ENCODE results near the gene SENP2. TPM values are rescaled to one million over a fixed set of nuclear protein-coding genes. Genes with fewer than 3 reads are reported as not detected.

Gene SENP2
- total and polyA plus RNA-seq, 2 experiments from 2014 or later, result 19.0 to 20.1 TPM

GRCh38 chr3:185582236-185582635 is 3.9 kb upstream of the SENP2 start:
- Histone ChIP-seq H3K4me2 (ENCODE audit: unreplicated experiment) (no peak overlapping the region), H3K27me3 (replicated peaks; ENCODE audit: insufficient read depth) (no peaks in the 10 kb centered on the region), H3K79me2 (ENCODE audit: insufficient read depth) (peaks cover 11% of the 10 kb centered on the region), H3F3A (ENCODE audit: insufficient read depth) (no peaks in the 10 kb centered on the region), H3K27ac (no peak overlapping the region), H3K36me3 (ENCODE audit: low read depth) (no peaks in the 10 kb centered on the region), H3K9me3 (ENCODE audit: low read depth) (no peaks in the 10 kb centered on the region), H4K20me1 (ENCODE audit: insufficient read depth) (no peaks in the 10 kb centered on the region), H3K4me3 (no peak overlapping the region), H3K9ac (no peak overlapping the region), H3K4me1 (ENCODE audit: insufficient read depth) (peaks cover 10% of the 10 kb centered on the region), H2AFZ (no peak overlapping the region), H3K9me2 (ENCODE audit: insufficient read depth) (no peaks in the 10 kb centered on the region)
- WGBS, 2 experiments (ENCODE audit: low coverage in 1 of 2, low lambda C conversion rate in 2 of 2, missing lambda C conversion rate in 2 of 2), result 46 to 55% methylated on average over 3 of the region's 3 CpGs
- no peak for DNase-seq
- no peak for TF ChIP-seq EZH2 (IDR thresholded peaks at IDR 0.05; ENCODE audit: insufficient read depth, poor library complexity, severe bottlenecking)
- TF ChIP-seq EZH2phosphoT487 (IDR thresholded peaks at IDR 0.05; ENCODE audit: insufficient read depth, low read depth), result no peak
- in situ Hi-C loops (cut with MboI), result no loop called here

GRCh38 chr3:185582871-185583270 is 3.2 kb upstream of the SENP2 start:
- H3K36me3 ChIP-seq (ENCODE audit: low read depth), result no peaks in the 10 kb centered on the region
- H3K9me2 ChIP-seq (ENCODE audit: insufficient read depth), result no peaks in the 10 kb centered on the region
- no peak overlapping the region for H2AFZ ChIP-seq
- no peaks in the 10 kb centered on the region for H3F3A ChIP-seq (ENCODE audit: insufficient read depth)
- H3K4me1 ChIP-seq (ENCODE audit: insufficient read depth), result peaks cover 10% of the 10 kb centered on the region
- 17 to 26% methylated on average over 3 of the region's 3 CpGs for WGBS, 2 experiments (ENCODE audit: low coverage in 1 of 2, low lambda C conversion rate in 2 of 2, missing lambda C conversion rate in 2 of 2)
- in situ Hi-C loops (cut with MboI), result no loop called here
- no peak for DNase-seq
- H3K9me3 ChIP-seq (ENCODE audit: low read depth), result no peaks in the 10 kb centered on the region
- no peaks in the 10 kb centered on the region for H3K27me3 ChIP-seq (replicated peaks; ENCODE audit: insufficient read depth)
- no peak overlapping the region for H3K4me2 ChIP-seq (ENCODE audit: unreplicated experiment)
- H3K79me2 ChIP-seq (ENCODE audit: insufficient read depth), result peaks cover 17% of the 10 kb centered on the region
- H3K27ac ChIP-seq, result no peak overlapping the region
- no peak overlapping the region for H3K9ac ChIP-seq
- no peak for TF ChIP-seq EZH2 (IDR thresholded peaks at IDR 0.05; ENCODE audit: insufficient read depth, poor library complexity, severe bottlenecking)
- TF ChIP-seq EZH2phosphoT487 (IDR thresholded peaks at IDR 0.05; ENCODE audit: insufficient read depth, low read depth), result no peak
- H4K20me1 ChIP-seq (ENCODE audit: insufficient read depth), result no peaks in the 10 kb centered on the region
- no peak overlapping the region for H3K4me3 ChIP-seq

GRCh38 chr3:185583925-185584324 is 2.2 kb upstream of the SENP2 start:
- no peaks in the 10 kb centered on the region for H4K20me1 ChIP-seq (ENCODE audit: insufficient read depth)
- peaks cover 28% of the 10 kb centered on the region for H3K79me2 ChIP-seq (ENCODE audit: insufficient read depth)
- no peak overlapping the region for H3K4me2 ChIP-seq (ENCODE audit: unreplicated experiment)
- no peak overlapping the region for H3K9ac ChIP-seq
- H3K9me2 ChIP-seq (ENCODE audit: insufficient read depth), result no peaks in the 10 kb centered on the region
- no peaks in the 10 kb centered on the region for H3K9me3 ChIP-seq (ENCODE audit: low read depth)
- no peaks in the 10 kb centered on the region for H3F3A ChIP-seq (ENCODE audit: insufficient read depth)
- peaks cover 16% of the 10 kb centered on the region for H3K4me1 ChIP-seq (ENCODE audit: insufficient read depth)
- no peak overlapping the region for H3K4me3 ChIP-seq
- in situ Hi-C loops (cut with MboI), result no loop called here
- WGBS, 2 experiments (ENCODE audit: low coverage in 1 of 2, low lambda C conversion rate in 2 of 2, missing lambda C conversion rate in 2 of 2), result 70 to 71% methylated on average over 6 of the region's 6 CpGs
- H3K27ac ChIP-seq, result no peak overlapping the region
- H3K36me3 ChIP-seq (ENCODE audit: low read depth), result no peaks in the 10 kb centered on the region
- no peak for DNase-seq
- no peak for TF ChIP-seq EZH2 (IDR thresholded peaks at IDR 0.05; ENCODE audit: insufficient read depth, poor library complexity, severe bottlenecking)
- no peak for TF ChIP-seq EZH2phosphoT487 (IDR thresholded peaks at IDR 0.05; ENCODE audit: insufficient read depth, low read depth)
- no peaks in the 10 kb centered on the region for H3K27me3 ChIP-seq (replicated peaks; ENCODE audit: insufficient read depth)
- no peak overlapping the region for H2AFZ ChIP-seq

GRCh38 chr3:185584686-185585085 is 1.4 kb upstream of the SENP2 start:
- no peaks in the 10 kb centered on the region for H3F3A ChIP-seq (ENCODE audit: insufficient read depth)
- H3K9me2 ChIP-seq (ENCODE audit: insufficient read depth), result no peaks in the 10 kb centered on the region
- H3K9ac ChIP-seq, result no peak overlapping the region
- 73 to 86% methylated on average over 4 of the region's 4 CpGs for WGBS, 2 experiments (ENCODE audit: low coverage in 1 of 2, low lambda C conversion rate in 2 of 2, missing lambda C conversion rate in 2 of 2)
- H3K9me3 ChIP-seq (ENCODE audit: low read depth), result no peaks in the 10 kb centered on the region
- H3K27ac ChIP-seq, result no peak overlapping the region
- TF ChIP-seq EZH2phosphoT487 (IDR thresholded peaks at IDR 0.05; ENCODE audit: insufficient read depth, low read depth) (no peak), EZH2 (IDR thresholded peaks at IDR 0.05; ENCODE audit: insufficient read depth, poor library complexity, severe bottlenecking) (no peak)
- no peak overlapping the region for H3K4me3 ChIP-seq
- H3K36me3 ChIP-seq (ENCODE audit: low read depth), result no peaks in the 10 kb centered on the region
- no peak overlapping the region; the same call in 1 of the 2 replicates for H2AFZ ChIP-seq
- H3K4me2 ChIP-seq (ENCODE audit: unreplicated experiment), result no peak overlapping the region
- peaks cover 36% of the 10 kb centered on the region for H3K79me2 ChIP-seq (ENCODE audit: insufficient read depth)
- no peaks in the 10 kb centered on the region for H4K20me1 ChIP-seq (ENCODE audit: insufficient read depth)
- H3K27me3 ChIP-seq (replicated peaks; ENCODE audit: insufficient read depth), result no peaks in the 10 kb centered on the region
- in situ Hi-C loops (cut with MboI), result no loop called here
- peaks cover 16% of the 10 kb centered on the region for H3K4me1 ChIP-seq (ENCODE audit: insufficient read depth)
- DNase-seq, result no peak

- no peaks in the 10 kb centered on the region for H3K9me2 ChIP-seq (ENCODE audit: insufficient read depth)
- H3K27me3 ChIP-seq (replicated peaks; ENCODE audit: insufficient read depth), result no peaks in the 10 kb centered on the region
- no peaks in the 10 kb centered on the region for H3F3A ChIP-seq (ENCODE audit: insufficient read depth)
- WGBS, 2 experiments (ENCODE audit: low coverage in 1 of 2, low lambda C conversion rate in 2 of 2, missing lambda C conversion rate in 2 of 2), result 46 to 49% methylated on average over 9 of the region's 9 CpGs
- peak overlapping the region; percentile 98 for H3K9ac ChIP-seq
- in situ Hi-C loops (cut with MboI), result no loop called here
- no peaks in the 10 kb centered on the region for H3K9me3 ChIP-seq (ENCODE audit: low read depth)
- H3K4me3 ChIP-seq, result peak overlapping the region; percentile 76
- H3K4me1 ChIP-seq (ENCODE audit: insufficient read depth), result peaks cover 16% of the 10 kb centered on the region
- H4K20me1 ChIP-seq (ENCODE audit: insufficient read depth), result no peaks in the 10 kb centered on the region
- H2AFZ ChIP-seq, result peak overlapping the region; percentile 100
- no peak for DNase-seq
- peak overlapping the region; percentile 98 for H3K4me2 ChIP-seq (ENCODE audit: unreplicated experiment)
- no peaks in the 10 kb centered on the region for H3K36me3 ChIP-seq (ENCODE audit: low read depth)
- peak overlapping the region; percentile 62 for H3K27ac ChIP-seq
- peaks cover 44% of the 10 kb centered on the region for H3K79me2 ChIP-seq (ENCODE audit: insufficient read depth)
- TF ChIP-seq EZH2phosphoT487 (IDR thresholded peaks at IDR 0.05; ENCODE audit: insufficient read depth, low read depth) (no peak), EZH2 (IDR thresholded peaks at IDR 0.05; ENCODE audit: insufficient read depth, poor library complexity, severe bottlenecking) (no peak)
These were observed 607 bp upstream of the SENP2 start for GRCh38 chr3:185585518-185585858.
